Mesothelial cell of epicardium (in vitro differentiated cells): ENCODE results near the gene LRRIQ1. TPM values are rescaled to one million over a fixed set of nuclear protein-coding genes. Genes with fewer than 3 reads are reported as not detected.

Source experiments
- DNase-seq, 2 experiments: peaks; one replicate each; pipeline ENCODE4 v3.0.0; 2021; ENCODE audit warnings: low spot score in 2 of 2; ENCODE audit not compliant: unreplicated experiment in 2 of 2
- H3K27ac Mint-ChIP-seq: 2 replicates; pipeline ENCODE4 v1.8.0; 2021; ENCODE audit warnings: mixed read lengths
- H3K27me3 Mint-ChIP-seq: 2 replicates; pipeline ENCODE4 v1.8.0; 2021; ENCODE audit warnings: low read depth, mixed read lengths
- H3K36me3 Mint-ChIP-seq: 2 replicates; pipeline ENCODE4 v1.8.0; 2021; ENCODE audit warnings: mixed read lengths
- H3K4me1 Mint-ChIP-seq: 2 replicates; pipeline ENCODE4 v1.8.0; 2021; ENCODE audit warnings: mixed read lengths
- H3K4me3 Mint-ChIP-seq: 2 replicates; pipeline ENCODE4 v1.8.0; 2021; ENCODE audit warnings: mild to moderate bottlenecking, moderate library complexity, mixed read lengths
- H3K9me3 Mint-ChIP-seq: 2 replicates; pipeline ENCODE4 v1.8.0; 2021; ENCODE audit warnings: mixed read lengths
- CTCF ChIP-seq: fragments of 200-600 bp; sonication (generic); IDR thresholded peaks from one replicate; pipeline ENCODE4 v1.5.0; 2021; ENCODE audit warnings: antibody characterized with exemption; ENCODE audit not compliant: unreplicated experiment
- total RNA-seq: library from RNA; stranded (reverse); gene quantifications from 3 replicates; pipeline ENCODE4 v1.2.1, GENCODE V29; 2021

Gene LRRIQ1
- total RNA-seq, 1 donor from 2014 or later = 3.8 TPM

DNA sequence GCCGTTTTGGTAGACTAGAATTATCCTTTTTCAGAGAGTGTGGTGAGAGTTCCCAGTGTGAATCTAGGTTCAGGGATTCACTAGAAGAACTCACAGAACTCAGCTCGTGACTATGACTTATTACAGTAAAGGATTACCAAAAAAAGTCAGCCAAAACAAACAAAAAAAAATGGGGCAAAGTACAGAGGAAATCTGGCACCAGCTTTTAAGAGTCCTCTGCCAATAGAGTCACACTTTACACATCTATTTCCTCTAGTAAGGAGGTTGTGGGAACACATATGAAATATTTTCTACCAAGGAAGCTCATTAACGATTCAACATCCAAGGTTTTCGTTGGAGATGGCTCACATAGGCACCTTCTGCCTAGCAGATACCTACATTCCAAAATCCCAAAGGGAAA is 28.3 kb upstream of the LRRIQ1 start:
- H3K4me3 Mint-ChIP-seq = no peak overlapping the region
- TF ChIP-seq CTCF = no peak
- no peaks in the 10 kb centered on the region for H3K36me3 Mint-ChIP-seq
- no peaks in the 10 kb centered on the region for H3K4me1 Mint-ChIP-seq
- no peak for DNase-seq
- H3K27ac Mint-ChIP-seq = no peak overlapping the region
- H3K27me3 Mint-ChIP-seq = no peaks in the 10 kb centered on the region
- peaks cover under 1% of the 10 kb centered on the region for H3K9me3 Mint-ChIP-seq

DNA sequence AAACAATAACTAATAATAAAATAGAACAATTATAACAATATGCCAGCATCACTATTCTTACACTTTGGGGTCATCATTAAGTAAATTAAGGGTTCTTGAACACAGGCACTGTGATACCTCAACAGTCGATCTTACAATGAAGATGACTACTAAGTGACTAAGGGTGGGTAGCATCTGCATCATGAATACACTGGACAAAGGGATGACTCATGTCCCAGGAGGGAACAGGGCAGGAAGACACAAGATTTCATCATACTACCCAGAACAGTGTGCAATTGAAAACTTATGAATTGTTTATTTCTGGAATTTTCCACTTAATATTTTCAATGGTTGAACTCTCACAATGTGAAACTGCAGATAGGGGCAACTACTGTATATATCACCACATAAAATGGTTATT is 19.7 kb upstream of the LRRIQ1 start:
- TF ChIP-seq CTCF = no peak
- Mint-ChIP-seq H3K4me3 (no peak overlapping the region), H3K4me1 (no peaks in the 10 kb centered on the region), H3K36me3 (no peaks in the 10 kb centered on the region), H3K27me3 (no peaks in the 10 kb centered on the region), H3K9me3 (no peaks in the 10 kb centered on the region), H3K27ac (no peak overlapping the region)
- no peak for DNase-seq

DNA sequence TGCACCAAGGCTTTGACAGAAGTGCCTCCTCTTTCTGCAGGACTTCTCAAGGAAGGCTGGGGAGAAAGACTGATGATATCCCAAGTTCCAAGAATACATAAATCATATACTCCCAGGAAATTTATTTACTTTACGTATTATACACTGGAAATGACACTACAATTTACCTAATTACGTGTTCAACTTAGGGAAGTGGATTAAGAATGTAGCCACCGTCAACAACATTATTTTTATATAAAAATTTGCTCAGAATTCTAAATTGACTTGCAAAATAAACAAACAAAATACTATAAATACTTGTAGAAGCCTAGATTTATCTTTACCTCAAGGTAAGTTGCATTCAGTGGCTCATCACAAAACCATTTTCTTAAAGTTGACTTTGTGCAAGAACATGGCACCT is 19.0 kb upstream of the LRRIQ1 start:
- H3K36me3 Mint-ChIP-seq = no peaks in the 10 kb centered on the region
- no peak overlapping the region for H3K27ac Mint-ChIP-seq
- no peaks in the 10 kb centered on the region for H3K9me3 Mint-ChIP-seq
- no peaks in the 10 kb centered on the region for H3K27me3 Mint-ChIP-seq
- no peak for DNase-seq
- H3K4me1 Mint-ChIP-seq = no peaks in the 10 kb centered on the region
- TF ChIP-seq CTCF = no peak
- no peak overlapping the region for H3K4me3 Mint-ChIP-seq

DNA sequence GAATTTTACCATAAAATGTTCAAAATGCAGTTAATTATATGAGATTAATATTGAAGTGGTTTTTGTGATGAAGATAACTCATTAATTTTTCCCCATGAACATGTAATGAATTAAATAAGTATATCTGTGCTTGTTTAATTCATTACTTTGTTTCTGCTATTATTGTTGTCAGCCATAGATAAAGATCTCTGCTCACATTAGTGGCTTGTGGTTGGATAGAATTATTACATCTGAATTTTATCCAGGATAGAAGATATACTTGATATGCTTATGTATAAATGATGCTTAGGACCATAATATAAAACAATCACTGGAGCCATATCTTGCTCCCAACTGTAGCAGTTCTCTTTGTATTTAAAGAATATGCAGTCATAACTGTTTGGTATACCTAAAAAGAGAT is 18.5 kb upstream of the LRRIQ1 start:
- no peaks in the 10 kb centered on the region for H3K36me3 Mint-ChIP-seq
- no peak overlapping the region for H3K4me3 Mint-ChIP-seq
- no peaks in the 10 kb centered on the region for H3K27me3 Mint-ChIP-seq
- no peak for DNase-seq
- no peaks in the 10 kb centered on the region for H3K9me3 Mint-ChIP-seq
- no peak overlapping the region for H3K27ac Mint-ChIP-seq
- H3K4me1 Mint-ChIP-seq = no peaks in the 10 kb centered on the region
- TF ChIP-seq CTCF = no peak

GRCh38 chr12:85018098-85018497 is 18.1 kb upstream of the LRRIQ1 start:
- Mint-ChIP-seq H3K9me3 (no peaks in the 10 kb centered on the region), H3K4me3 (no peak overlapping the region), H3K4me1 (no peaks in the 10 kb centered on the region), H3K36me3 (no peaks in the 10 kb centered on the region), H3K27ac (no peak overlapping the region), H3K27me3 (no peaks in the 10 kb centered on the region)
- TF ChIP-seq CTCF = no peak
- DNase-seq = no peak

- H3K36me3 Mint-ChIP-seq = no peaks in the 10 kb centered on the region
- H3K27me3 Mint-ChIP-seq = peaks cover 22% of the 10 kb centered on the region
- TF ChIP-seq CTCF = peak; percentile 84
These were observed 6.7 kb upstream of the LRRIQ1 start for GRCh38 chr12:85029456-85029855.

More at GRCh38 chr12:85029456-85029855, 6.7 kb upstream of the LRRIQ1 start:
- no peak for DNase-seq
- H3K27ac Mint-ChIP-seq = no peak overlapping the region
- no peaks in the 10 kb centered on the region for H3K9me3 Mint-ChIP-seq
- H3K4me1 Mint-ChIP-seq = peaks cover 3% of the 10 kb centered on the region
- no peak overlapping the region for H3K4me3 Mint-ChIP-seq
